ENCODE data around the gene PLXNA4. TPM values are rescaled to one million over a fixed set of nuclear protein-coding genes. Genes with fewer than 3 reads are reported as not detected.

The PLXNA4 gene
- total RNA-seq, 2 donors from 2014 or later: 9.5 to 18.0 TPM

- H3K4me1 ChIP-seq: no peaks in the 10 kb centered on the region
- no peak overlapping the region for H3K4me3 ChIP-seq
- H3K27ac ChIP-seq: no peak overlapping the region
- no peak for TF ChIP-seq CTCF (IDR thresholded peaks at IDR 0.05)
- no peak for DNase-seq (ENCODE audit: low spot score)
- no peaks in the 10 kb centered on the region for H3K27me3 ChIP-seq
- no peaks in the 10 kb centered on the region for H3K36me3 ChIP-seq
- H3K9me3 ChIP-seq: no peaks in the 10 kb centered on the region
These were observed 486.9 kb downstream of the PLXNA4 start for GRCh38 chr7:132089356-132089755.

- no peaks in the 10 kb centered on the region for H3K4me1 ChIP-seq
- no peak for TF ChIP-seq CTCF (IDR thresholded peaks at IDR 0.05)
- no peak overlapping the region for H3K27ac ChIP-seq
- no peaks in the 10 kb centered on the region for H3K36me3 ChIP-seq
- no peak overlapping the region for H3K4me3 ChIP-seq
- DNase-seq (ENCODE audit: low spot score): no peak
- H3K27me3 ChIP-seq: no peaks in the 10 kb centered on the region
- H3K9me3 ChIP-seq: no peaks in the 10 kb centered on the region
These were observed 488.8 kb downstream of the PLXNA4 start for GRCh38 chr7:132087421-132087820.

GRCh38 chr7:132084776-132085388 is 491.4 kb downstream of the PLXNA4 start:
- Histone ChIP-seq H3K4me1 (peaks cover 0 to 13% of the 10 kb centered on the region in 2 donors), H3K9me3 (no peaks in the 10 kb centered on the region), H3K27ac (no peak overlapping the region), H3K27me3 (no peaks in the 10 kb centered on the region), H3K4me3 (no peak overlapping the region), H3K36me3 (no peaks in the 10 kb centered on the region)
- DNase-seq (ENCODE audit: low spot score): no peak
- no peak for TF ChIP-seq CTCF (IDR thresholded peaks at IDR 0.05)

GRCh38 chr7:132083537-132084123 is 492.6 kb downstream of the PLXNA4 start:
- H3K36me3 ChIP-seq: no peaks in the 10 kb centered on the region
- TF ChIP-seq CTCF (IDR thresholded peaks at IDR 0.05): no peak
- peaks cover 0 to 13% of the 10 kb centered on the region in 2 donors for H3K4me1 ChIP-seq
- H3K27ac ChIP-seq: no peak overlapping the region
- H3K4me3 ChIP-seq: no peak overlapping the region
- no peaks in the 10 kb centered on the region for H3K9me3 ChIP-seq
- no peaks in the 10 kb centered on the region for H3K27me3 ChIP-seq
- no peak for DNase-seq (ENCODE audit: low spot score)

GRCh38 chr7:132083126-132083525 is 493.1 kb downstream of the PLXNA4 start:
- no peaks in the 10 kb centered on the region for H3K9me3 ChIP-seq
- no peak overlapping the region for H3K4me3 ChIP-seq
- no peak for TF ChIP-seq CTCF (IDR thresholded peaks at IDR 0.05)
- H3K27me3 ChIP-seq: no peaks in the 10 kb centered on the region
- H3K4me1 ChIP-seq: peaks cover 0 to 13% of the 10 kb centered on the region in 2 donors
- H3K36me3 ChIP-seq: no peaks in the 10 kb centered on the region
- no peak for DNase-seq (ENCODE audit: low spot score)
- no peak overlapping the region for H3K27ac ChIP-seq

- no peak overlapping the region for H3K27ac ChIP-seq
- H3K27me3 ChIP-seq: no peaks in the 10 kb centered on the region
- no peak for TF ChIP-seq CTCF (IDR thresholded peaks at IDR 0.05)
- H3K36me3 ChIP-seq: no peaks in the 10 kb centered on the region
- no peak overlapping the region for H3K4me3 ChIP-seq
- H3K9me3 ChIP-seq: no peaks in the 10 kb centered on the region
- no peak for DNase-seq (ENCODE audit: low spot score)
- H3K4me1 ChIP-seq: peaks cover 0 to 13% of the 10 kb centered on the region in 2 donors
These were observed 493.9 kb downstream of the PLXNA4 start for GRCh38 chr7:132082394-132082793.

Measured in right atrium auricular region (tissue), 2 donors.